ENCODE measurements around the gene GALNT18. TPM values are rescaled to one million over a fixed set of nuclear protein-coding genes. Genes with fewer than 3 reads are reported as not detected.

The GALNT18 gene
- total RNA-seq, 1 experiment from 2014 or later, result 6.6 TPM

- Histone ChIP-seq H3K4me3 (no peak overlapping the region), H3K9me3 (replicated peaks) (no peaks in the 10 kb centered on the region), H3K36me3 (no peaks in the 10 kb centered on the region), H3K27ac (no peak overlapping the region), H3K27me3 (replicated peaks) (no peaks in the 10 kb centered on the region), H3K4me1 (replicated peaks) (no peaks in the 10 kb centered on the region)
- no peak for DNase-seq (ENCODE audit: low read depth in 1 of 2, low spot score in 2 of 2)
These were observed 374.7 kb downstream of the GALNT18 start for GRCh38 chr11:11247086-11247485.

- Histone ChIP-seq H3K27ac (no peak overlapping the region), H3K9me3 (replicated peaks) (no peaks in the 10 kb centered on the region), H3K27me3 (replicated peaks) (no peaks in the 10 kb centered on the region), H3K4me3 (no peak overlapping the region), H3K36me3 (no peaks in the 10 kb centered on the region), H3K4me1 (replicated peaks) (no peaks in the 10 kb centered on the region)
- DNase-seq (ENCODE audit: low read depth in 1 of 2, low spot score in 2 of 2), result no peak
These were observed 375.6 kb downstream of the GALNT18 start for GRCh38 chr11:11246166-11246565.

- Histone ChIP-seq H3K36me3 (no peaks in the 10 kb centered on the region), H3K4me1 (replicated peaks) (no peaks in the 10 kb centered on the region), H3K27ac (no peak overlapping the region), H3K27me3 (replicated peaks) (no peaks in the 10 kb centered on the region), H3K4me3 (no peak overlapping the region), H3K9me3 (replicated peaks) (no peaks in the 10 kb centered on the region)
- no peak for DNase-seq (ENCODE audit: low read depth in 1 of 2, low spot score in 2 of 2)
These were observed 376.4 kb downstream of the GALNT18 start for GRCh38 chr11:11245453-11245852.

GRCh38 chr11:11244470-11245080, 377.2 kb downstream of the GALNT18 start:
- DNase-seq (ENCODE audit: low read depth in 1 of 2, low spot score in 2 of 2), result no peak
- Histone ChIP-seq H3K36me3 (no peaks in the 10 kb centered on the region), H3K4me3 (no peak overlapping the region), H3K27ac (no peak overlapping the region), H3K9me3 (replicated peaks) (no peaks in the 10 kb centered on the region), H3K4me1 (replicated peaks) (no peaks in the 10 kb centered on the region), H3K27me3 (replicated peaks) (no peaks in the 10 kb centered on the region)

- H3K4me1 ChIP-seq (replicated peaks), result no peaks in the 10 kb centered on the region
- no peaks in the 10 kb centered on the region for H3K9me3 ChIP-seq (replicated peaks)
- H3K4me3 ChIP-seq, result no peak overlapping the region
- no peaks in the 10 kb centered on the region for H3K27me3 ChIP-seq (replicated peaks)
- no peaks in the 10 kb centered on the region for H3K36me3 ChIP-seq
- no peak for DNase-seq (ENCODE audit: low read depth in 1 of 2, low spot score in 2 of 2)
- no peak overlapping the region for H3K27ac ChIP-seq
These were observed 378.0 kb downstream of the GALNT18 start for GRCh38 chr11:11243590-11244469.

GRCh38 chr11:11243209-11243589, 378.6 kb downstream of the GALNT18 start:
- Histone ChIP-seq H3K27ac (no peak overlapping the region), H3K4me3 (no peak overlapping the region), H3K4me1 (replicated peaks) (no peaks in the 10 kb centered on the region), H3K9me3 (replicated peaks) (no peaks in the 10 kb centered on the region), H3K36me3 (no peaks in the 10 kb centered on the region), H3K27me3 (replicated peaks) (no peaks in the 10 kb centered on the region)
- DNase-seq (ENCODE audit: low read depth in 1 of 2, low spot score in 2 of 2), result no peak

- H3K27me3 ChIP-seq (replicated peaks), result no peaks in the 10 kb centered on the region
- no peaks in the 10 kb centered on the region for H3K9me3 ChIP-seq (replicated peaks)
- DNase-seq (ENCODE audit: low read depth in 1 of 2, low spot score in 2 of 2), result no peak
These were observed 380.5 kb downstream of the GALNT18 start for GRCh38 chr11:11241284-11241683.

GRCh38 chr11:11239959-11240358, 381.8 kb downstream of the GALNT18 start:
- Histone ChIP-seq H3K9me3 (replicated peaks) (no peaks in the 10 kb centered on the region), H3K4me3 (no peak overlapping the region), H3K4me1 (replicated peaks) (no peaks in the 10 kb centered on the region), H3K36me3 (no peaks in the 10 kb centered on the region), H3K27ac (no peak overlapping the region), H3K27me3 (replicated peaks) (no peaks in the 10 kb centered on the region)
- DNase-seq (ENCODE audit: low read depth in 1 of 2, low spot score in 2 of 2), result no peak

More at GRCh38 chr11:11241284-11241683, 380.5 kb downstream of the GALNT18 start:
- H3K4me3 ChIP-seq, result no peak overlapping the region
- H3K4me1 ChIP-seq (replicated peaks), result no peaks in the 10 kb centered on the region
- no peaks in the 10 kb centered on the region for H3K36me3 ChIP-seq
- H3K27ac ChIP-seq, result no peak overlapping the region

GRCh38 chr11:11237070-11237832, 384.6 kb downstream of the GALNT18 start:
- H3K4me3 ChIP-seq, result no peak overlapping the region
- no peaks in the 10 kb centered on the region for H3K9me3 ChIP-seq (replicated peaks)
- no peak for DNase-seq (ENCODE audit: low read depth in 1 of 2, low spot score in 2 of 2)
- no peaks in the 10 kb centered on the region for H3K36me3 ChIP-seq
- H3K27ac ChIP-seq, result no peak overlapping the region
- no peaks in the 10 kb centered on the region for H3K4me1 ChIP-seq (replicated peaks)
- no peaks in the 10 kb centered on the region for H3K27me3 ChIP-seq (replicated peaks)

- no peak for DNase-seq (ENCODE audit: low read depth in 1 of 2, low spot score in 2 of 2)
These were observed 385.2 kb downstream of the GALNT18 start for GRCh38 chr11:11236498-11237059.

GRCh38 chr11:11231763-11232162, 390.0 kb downstream of the GALNT18 start:
- Histone ChIP-seq H3K36me3 (no peaks in the 10 kb centered on the region), H3K27me3 (replicated peaks) (no peaks in the 10 kb centered on the region), H3K4me1 (replicated peaks) (no peaks in the 10 kb centered on the region), H3K27ac (no peak overlapping the region), H3K4me3 (no peak overlapping the region), H3K9me3 (replicated peaks) (no peaks in the 10 kb centered on the region)
- DNase-seq (ENCODE audit: low read depth in 1 of 2, low spot score in 2 of 2), result no peak

More at GRCh38 chr11:11236498-11237059, 385.2 kb downstream of the GALNT18 start:
- Histone ChIP-seq H3K27me3 (replicated peaks) (no peaks in the 10 kb centered on the region), H3K9me3 (replicated peaks) (no peaks in the 10 kb centered on the region), H3K4me3 (no peak overlapping the region), H3K36me3 (no peaks in the 10 kb centered on the region), H3K27ac (no peak overlapping the region), H3K4me1 (replicated peaks) (no peaks in the 10 kb centered on the region)

GRCh38 chr11:11230802-11231562, 390.8 kb downstream of the GALNT18 start:
- H3K36me3 ChIP-seq, result no peaks in the 10 kb centered on the region
- H3K4me1 ChIP-seq (replicated peaks), result no peaks in the 10 kb centered on the region
- H3K9me3 ChIP-seq (replicated peaks), result no peaks in the 10 kb centered on the region
- DNase-seq (ENCODE audit: low read depth in 1 of 2, low spot score in 2 of 2), result no peak
- no peak overlapping the region for H3K4me3 ChIP-seq
- no peak overlapping the region for H3K27ac ChIP-seq
- no peaks in the 10 kb centered on the region for H3K27me3 ChIP-seq (replicated peaks)

- no peak overlapping the region for H3K27ac ChIP-seq
- no peaks in the 10 kb centered on the region for H3K9me3 ChIP-seq (replicated peaks)
- no peaks in the 10 kb centered on the region for H3K27me3 ChIP-seq (replicated peaks)
- DNase-seq (ENCODE audit: low read depth in 1 of 2, low spot score in 2 of 2), result no peak
- no peaks in the 10 kb centered on the region for H3K36me3 ChIP-seq
- no peak overlapping the region for H3K4me3 ChIP-seq
- no peaks in the 10 kb centered on the region for H3K4me1 ChIP-seq (replicated peaks)
These were observed 391.7 kb downstream of the GALNT18 start for GRCh38 chr11:11230087-11230486.
